Osteocyte (in vitro differentiated cells): Measurements from ENCODE around the gene CORO7. TPM values are rescaled to one million over a fixed set of nuclear protein-coding genes. Genes with fewer than 3 reads are reported as not detected.

Source experiments
- DNase-seq: peaks from one replicate; pipeline ENCODE4 v3.0.0; 2021; ENCODE audit warnings: mixed read lengths; ENCODE audit not compliant: unreplicated experiment; ENCODE audit errors: extremely low spot score
- H3K27ac Mint-ChIP-seq: one replicate; pipeline ENCODE4 v1.8.0; 2021; ENCODE audit warnings: mild to moderate bottlenecking, mixed read lengths; ENCODE audit not compliant: unreplicated experiment
- H3K27me3 Mint-ChIP-seq: one replicate; pipeline ENCODE4 v1.8.0; 2021; ENCODE audit warnings: mixed read lengths; ENCODE audit not compliant: unreplicated experiment
- H3K36me3 Mint-ChIP-seq: one replicate; pipeline ENCODE4 v1.8.0; 2021; ENCODE audit warnings: mixed read lengths; ENCODE audit not compliant: unreplicated experiment
- H3K4me1 Mint-ChIP-seq: one replicate; pipeline ENCODE4 v1.8.0; 2021; ENCODE audit warnings: mixed read lengths; ENCODE audit not compliant: unreplicated experiment
- H3K4me3 Mint-ChIP-seq: one replicate; pipeline ENCODE4 v1.8.0; 2021; ENCODE audit warnings: mild to moderate bottlenecking, moderate library complexity, mixed read lengths; ENCODE audit not compliant: unreplicated experiment
- H3K9me3 Mint-ChIP-seq: one replicate; pipeline ENCODE4 v1.8.0; 2021; ENCODE audit warnings: mixed read lengths; ENCODE audit not compliant: unreplicated experiment
- total RNA-seq: library from RNA; stranded (reverse); gene quantifications from 2 replicates; pipeline ENCODE4 v1.2.1, GENCODE V29; 2021
- TF ChIP-seq, protein P1 (sequence below): fragments of 200-600 bp; sonication (generic); IDR thresholded peaks from 2 replicates; pipeline ENCODE4 v1.5.0; 2021; ENCODE audit warnings: antibody characterized with exemption, mild to moderate bottlenecking, moderate library complexity

The CORO7 gene
- total RNA-seq, 1 donor from 2014 or later, result 40.1 TPM

DNA sequence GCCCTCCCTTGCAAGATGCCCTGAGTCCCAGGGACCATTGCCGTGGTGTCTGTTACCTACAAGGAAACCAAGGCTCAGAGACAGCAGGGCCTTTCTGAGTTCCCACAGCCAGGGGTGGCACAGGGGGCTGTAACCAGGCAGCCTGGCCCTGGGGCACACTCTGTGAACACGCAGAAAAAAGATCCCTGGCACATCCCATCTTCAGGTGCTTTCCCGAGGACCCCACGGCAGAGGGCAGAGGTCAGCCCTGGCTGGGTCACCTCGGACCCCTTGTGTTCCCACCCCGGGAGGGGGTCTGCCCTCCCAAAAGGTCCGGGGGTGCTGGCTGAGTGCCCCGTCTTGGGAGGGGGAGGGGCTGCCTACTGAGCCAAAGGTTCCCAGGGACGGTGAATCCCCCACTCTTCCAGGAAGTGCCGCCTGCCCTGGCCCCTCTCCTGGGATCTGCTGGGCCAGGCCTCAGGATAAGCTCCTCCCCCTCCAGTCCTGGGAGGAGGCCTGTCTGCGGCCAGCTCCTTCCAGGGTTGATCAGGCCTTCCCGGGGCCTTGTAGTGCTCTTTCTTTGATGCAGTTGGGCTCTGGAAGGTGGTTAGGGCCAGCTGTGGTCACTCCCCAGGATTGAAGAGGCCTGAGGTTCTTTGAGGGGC is 92.4 kb downstream of the CORO7 start:
- TF ChIP-seq, protein P1, sequence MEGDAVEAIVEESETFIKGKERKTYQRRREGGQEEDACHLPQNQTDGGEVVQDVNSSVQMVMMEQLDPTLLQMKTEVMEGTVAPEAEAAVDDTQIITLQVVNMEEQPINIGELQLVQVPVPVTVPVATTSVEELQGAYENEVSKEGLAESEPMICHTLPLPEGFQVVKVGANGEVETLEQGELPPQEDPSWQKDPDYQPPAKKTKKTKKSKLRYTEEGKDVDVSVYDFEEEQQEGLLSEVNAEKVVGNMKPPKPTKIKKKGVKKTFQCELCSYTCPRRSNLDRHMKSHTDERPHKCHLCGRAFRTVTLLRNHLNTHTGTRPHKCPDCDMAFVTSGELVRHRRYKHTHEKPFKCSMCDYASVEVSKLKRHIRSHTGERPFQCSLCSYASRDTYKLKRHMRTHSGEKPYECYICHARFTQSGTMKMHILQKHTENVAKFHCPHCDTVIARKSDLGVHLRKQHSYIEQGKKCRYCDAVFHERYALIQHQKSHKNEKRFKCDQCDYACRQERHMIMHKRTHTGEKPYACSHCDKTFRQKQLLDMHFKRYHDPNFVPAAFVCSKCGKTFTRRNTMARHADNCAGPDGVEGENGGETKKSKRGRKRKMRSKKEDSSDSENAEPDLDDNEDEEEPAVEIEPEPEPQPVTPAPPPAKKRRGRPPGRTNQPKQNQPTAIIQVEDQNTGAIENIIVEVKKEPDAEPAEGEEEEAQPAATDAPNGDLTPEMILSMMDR, result no peak
- no peaks in the 10 kb centered on the region for H3K27me3 Mint-ChIP-seq
- peak overlapping the region; percentile 40 for H3K4me3 Mint-ChIP-seq
- H3K4me1 Mint-ChIP-seq, result peaks cover 59% of the 10 kb centered on the region
- H3K27ac Mint-ChIP-seq, result peak overlapping the region; percentile 70
- H3K36me3 Mint-ChIP-seq, result no peaks in the 10 kb centered on the region
- H3K9me3 Mint-ChIP-seq, result no peaks in the 10 kb centered on the region
- DNase-seq, result no peak

DNA sequence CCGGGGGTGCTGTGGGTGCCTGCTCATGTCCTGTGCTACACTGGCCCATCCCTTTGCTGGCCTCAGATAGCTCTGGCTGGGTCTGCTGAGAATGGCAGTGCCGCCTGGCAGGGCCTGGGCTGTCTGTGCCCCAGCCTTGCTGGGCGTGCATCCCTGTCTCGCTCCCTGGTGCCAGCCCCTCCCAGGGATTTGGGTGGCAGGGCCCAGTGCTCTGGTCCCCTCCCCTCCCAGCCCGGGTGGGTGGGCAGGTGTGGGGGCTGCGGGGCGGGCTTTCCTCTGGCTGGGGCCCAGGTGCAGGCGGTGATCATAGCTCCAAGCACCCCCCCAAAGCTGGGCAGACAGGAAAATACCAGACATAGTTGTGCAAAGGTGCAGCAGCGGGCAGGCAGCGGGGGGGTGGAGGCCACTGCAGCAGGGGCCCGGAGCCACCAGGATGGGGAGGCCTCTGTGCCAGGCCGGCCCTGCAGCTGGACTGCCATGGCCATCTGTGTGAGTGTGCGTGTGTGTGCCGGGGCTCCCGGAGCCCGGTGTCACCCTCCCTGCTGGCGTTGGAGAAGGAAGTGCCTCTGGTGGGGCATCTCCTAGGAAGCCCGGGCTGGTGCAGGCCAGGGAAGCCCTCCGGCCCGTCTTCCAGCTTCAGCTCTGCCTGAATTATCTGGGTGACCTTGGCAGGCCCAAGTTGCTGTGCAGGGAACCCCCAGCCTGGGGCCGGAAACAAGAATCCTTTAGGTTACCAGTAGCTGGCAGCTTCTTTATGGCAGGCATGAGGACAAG is 93.1 kb downstream of the CORO7 start:
- Mint-ChIP-seq H3K27ac (peak overlapping the region; percentile 70), H3K9me3 (no peaks in the 10 kb centered on the region), H3K4me3 (no peak overlapping the region), H3K36me3 (no peaks in the 10 kb centered on the region), H3K4me1 (peaks cover 60% of the 10 kb centered on the region), H3K27me3 (no peaks in the 10 kb centered on the region)
- DNase-seq, result no peak
- TF ChIP-seq, protein P1, result no peak

- TF ChIP-seq, protein P1, result no peak
- Mint-ChIP-seq H3K4me3 (no peak overlapping the region), H3K9me3 (no peaks in the 10 kb centered on the region), H3K36me3 (no peaks in the 10 kb centered on the region), H3K27me3 (no peaks in the 10 kb centered on the region), H3K27ac (no peak overlapping the region), H3K4me1 (peaks cover 65% of the 10 kb centered on the region)
- DNase-seq, result no peak
Observed at GRCh38 chr16:4322121-4323052, 94.0 kb downstream of the CORO7 start.

DNA sequence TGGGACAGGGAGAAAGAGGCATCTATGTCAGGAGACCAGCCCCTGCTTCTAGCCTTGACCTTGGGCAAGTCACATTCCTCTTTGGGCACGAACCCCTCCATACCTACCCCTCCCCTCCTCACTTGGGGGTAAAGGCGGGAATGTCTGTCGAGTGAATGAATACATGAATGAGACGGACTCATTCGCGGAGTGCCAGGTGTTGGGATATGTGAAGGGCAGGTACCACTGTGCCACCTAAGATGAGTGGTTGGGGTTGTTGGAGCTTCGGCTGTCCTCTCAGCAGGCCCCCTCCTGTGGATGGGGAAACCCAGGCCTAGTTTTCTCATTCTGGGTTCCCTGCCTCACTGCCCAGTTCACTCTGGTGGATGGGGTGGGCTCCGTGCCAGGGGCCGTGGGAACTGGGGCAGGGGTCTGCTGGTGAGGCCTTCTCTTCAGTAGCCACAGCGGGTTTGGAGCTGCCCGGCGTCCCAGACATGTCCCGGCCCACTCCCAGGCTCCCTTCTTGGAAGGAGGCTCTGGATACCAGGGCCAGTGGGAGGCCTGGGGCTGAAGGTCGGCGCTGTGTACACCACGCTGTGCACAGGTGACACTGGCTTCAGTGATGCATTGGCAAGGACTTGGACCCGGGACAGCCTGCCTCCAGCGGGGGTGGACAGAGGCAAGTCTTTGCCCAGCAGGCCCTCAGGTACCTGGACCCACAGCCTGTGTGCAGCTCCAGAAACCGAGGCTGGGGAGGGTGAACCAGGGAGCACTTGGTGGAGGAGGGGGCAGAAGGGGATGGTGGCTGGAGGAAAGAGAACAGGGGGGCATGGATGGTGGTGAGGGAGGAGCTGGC is 94.9 kb downstream of the CORO7 start:
- no peaks in the 10 kb centered on the region for H3K27me3 Mint-ChIP-seq
- H3K36me3 Mint-ChIP-seq, result no peaks in the 10 kb centered on the region
- TF ChIP-seq, protein P1, result no peak
- H3K9me3 Mint-ChIP-seq, result no peaks in the 10 kb centered on the region
- no peak overlapping the region for H3K27ac Mint-ChIP-seq
- H3K4me3 Mint-ChIP-seq, result no peak overlapping the region
- H3K4me1 Mint-ChIP-seq, result peaks cover 65% of the 10 kb centered on the region
- no peak for DNase-seq
